ENCODE data around the gene GAGE12E. TPM values are rescaled to one million over a fixed set of nuclear protein-coding genes. Genes with fewer than 3 reads are reported as not detected.

GAGE12E gene
- total and polyA plus RNA-seq, 2 donors: not detected

Small RNAs within 50 kb of the gene (small RNA-seq; reads per million reads assigned to genes)
- not detected for gene GAGE12B

Other genes with a start within 250 kb of the GAGE12E start
- not detected for gene GAGE10, start 247.6 kb upstream of the GAGE12E start, total RNA-seq
- not detected for gene GAGE10, start 247.6 kb upstream of the GAGE12E start, polyA plus RNA-seq
- not detected for gene GAGE12J, start 229.3 kb upstream of the GAGE12E start, total RNA-seq
- not detected for gene GAGE12J, start 229.3 kb upstream of the GAGE12E start, polyA plus RNA-seq
- not detected for gene GAGE13, start 219.7 kb upstream of the GAGE12E start, total RNA-seq
- not detected for gene GAGE13, start 219.7 kb upstream of the GAGE12E start, polyA plus RNA-seq
- gene GAGE12C, start 19.1 kb upstream of the GAGE12E start, total RNA-seq: not detected
- gene GAGE12C, start 19.1 kb upstream of the GAGE12E start, polyA plus RNA-seq: not detected
- gene GAGE12D, start 9.6 kb upstream of the GAGE12E start, total RNA-seq: not detected
- not detected for gene GAGE12D, start 9.6 kb upstream of the GAGE12E start, polyA plus RNA-seq
- gene GAGE12F, start 9.6 kb downstream of the GAGE12E start, total RNA-seq: not detected
- not detected for gene GAGE12F, start 9.6 kb downstream of the GAGE12E start, polyA plus RNA-seq
- not detected for gene GAGE12G, start 19.1 kb downstream of the GAGE12E start, total RNA-seq
- gene GAGE12G, start 19.1 kb downstream of the GAGE12E start, polyA plus RNA-seq: not detected
- not detected for gene GAGE12H, start 28.7 kb downstream of the GAGE12E start, total RNA-seq
- not detected for gene GAGE12H, start 28.7 kb downstream of the GAGE12E start, polyA plus RNA-seq
- gene GAGE2A, start 38.2 kb downstream of the GAGE12E start, total RNA-seq: not detected
- gene GAGE2A, start 38.2 kb downstream of the GAGE12E start, polyA plus RNA-seq: not detected
- not detected for gene GAGE1, start 47.7 kb downstream of the GAGE12E start, total RNA-seq
- not detected for gene GAGE1, start 47.7 kb downstream of the GAGE12E start, polyA plus RNA-seq
- not detected for gene PAGE1, start 144.7 kb downstream of the GAGE12E start, total RNA-seq
- gene PAGE1, start 144.7 kb downstream of the GAGE12E start, polyA plus RNA-seq: not detected